Activated naive CD4-positive, alpha-beta T cell treated with Interleukin-2 at 50 U/mL for 16 hours (primary cell): ENCODE data around the gene ZC3H15.

Experiments
- DNase-seq: peaks from one replicate; pipeline ENCODE4 v3.0.0-alpha.2; 2020

Gene ZC3H15

GRCh38 chr2:186546846-186547245, 60.8 kb downstream of the ZC3H15 start:
- no peak for DNase-seq

GRCh38 chr2:186551323-186552050, 65.4 kb downstream of the ZC3H15 start:
- DNase-seq = no peak

- DNase-seq = no peak
These were observed 68.4 kb downstream of the ZC3H15 start for GRCh38 chr2:186554429-186554828.

- DNase-seq = no peak
These were observed 69.0 kb downstream of the ZC3H15 start for GRCh38 chr2:186554850-186555671.

GRCh38 chr2:186558512-186559276, 72.6 kb downstream of the ZC3H15 start:
- DNase-seq = no peak
